ENCODE data around the gene DDAH2.

Gene DDAH2

GRCh38 chr6:31744422-31744821 is 15.3 kb upstream of the DDAH2 start:
- no peak for DNase-seq (ENCODE audit: low read depth)
- H3K4me3 ChIP-seq (ENCODE audit: low read depth, low read length) = no peak overlapping the region
- TF ChIP-seq, protein P1, sequence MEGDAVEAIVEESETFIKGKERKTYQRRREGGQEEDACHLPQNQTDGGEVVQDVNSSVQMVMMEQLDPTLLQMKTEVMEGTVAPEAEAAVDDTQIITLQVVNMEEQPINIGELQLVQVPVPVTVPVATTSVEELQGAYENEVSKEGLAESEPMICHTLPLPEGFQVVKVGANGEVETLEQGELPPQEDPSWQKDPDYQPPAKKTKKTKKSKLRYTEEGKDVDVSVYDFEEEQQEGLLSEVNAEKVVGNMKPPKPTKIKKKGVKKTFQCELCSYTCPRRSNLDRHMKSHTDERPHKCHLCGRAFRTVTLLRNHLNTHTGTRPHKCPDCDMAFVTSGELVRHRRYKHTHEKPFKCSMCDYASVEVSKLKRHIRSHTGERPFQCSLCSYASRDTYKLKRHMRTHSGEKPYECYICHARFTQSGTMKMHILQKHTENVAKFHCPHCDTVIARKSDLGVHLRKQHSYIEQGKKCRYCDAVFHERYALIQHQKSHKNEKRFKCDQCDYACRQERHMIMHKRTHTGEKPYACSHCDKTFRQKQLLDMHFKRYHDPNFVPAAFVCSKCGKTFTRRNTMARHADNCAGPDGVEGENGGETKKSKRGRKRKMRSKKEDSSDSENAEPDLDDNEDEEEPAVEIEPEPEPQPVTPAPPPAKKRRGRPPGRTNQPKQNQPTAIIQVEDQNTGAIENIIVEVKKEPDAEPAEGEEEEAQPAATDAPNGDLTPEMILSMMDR (IDR thresholded peaks at IDR 0.05; ENCODE audit: low read depth, low read length, missing control alignments) = no peak

DNA sequence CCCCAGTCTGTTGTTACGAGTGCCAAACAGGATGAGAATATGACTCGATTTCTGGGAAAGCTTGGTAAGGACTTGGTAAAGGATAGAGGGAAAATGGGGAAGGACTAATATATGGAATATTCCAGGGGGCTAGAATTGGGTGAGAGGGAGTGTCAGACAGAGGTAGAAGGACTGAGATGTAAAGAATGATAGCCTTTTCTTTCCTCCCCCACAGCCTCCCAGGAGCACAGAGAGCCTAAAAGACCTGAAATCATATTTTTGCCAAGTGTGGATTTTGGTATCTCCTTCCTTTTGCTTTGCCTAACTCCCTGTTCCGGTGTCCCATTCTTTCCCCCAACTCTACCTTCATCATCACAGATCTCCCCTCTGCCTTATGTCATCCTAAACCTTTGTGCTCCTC is 13.8 kb upstream of the DDAH2 start:
- DNase-seq (ENCODE audit: low read depth) = no peak
- TF ChIP-seq, protein P1 (IDR thresholded peaks at IDR 0.05; ENCODE audit: low read depth, low read length, missing control alignments) = no peak
- H3K4me3 ChIP-seq (ENCODE audit: low read depth, low read length) = no peak overlapping the region

DNA sequence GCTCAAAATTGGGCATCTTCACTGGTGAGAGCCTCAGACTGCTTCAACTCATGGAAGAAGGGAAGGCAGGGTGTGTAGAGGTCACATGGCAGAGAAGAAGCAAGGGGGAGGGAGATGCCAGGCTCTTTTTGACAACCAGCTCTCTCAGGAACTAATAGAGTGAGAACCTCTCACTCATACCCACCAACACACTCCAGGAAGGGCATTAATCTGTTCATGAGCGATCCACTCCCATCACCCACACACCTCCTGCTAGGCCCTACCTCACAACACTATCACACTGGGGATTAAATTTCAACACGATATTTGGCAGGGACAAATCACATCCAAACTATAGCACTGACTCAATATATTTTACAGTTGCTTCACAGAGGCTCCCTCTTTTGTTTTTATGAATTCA is 12.7 kb upstream of the DDAH2 start:
- no peak overlapping the region for H3K4me3 ChIP-seq (ENCODE audit: low read depth, low read length)
- DNase-seq (ENCODE audit: low read depth) = no peak
- TF ChIP-seq, protein P1 (IDR thresholded peaks at IDR 0.05; ENCODE audit: low read depth, low read length, missing control alignments) = no peak

- no peak for DNase-seq (ENCODE audit: low read depth)
- TF ChIP-seq, protein P1 (IDR thresholded peaks at IDR 0.05; ENCODE audit: low read depth, low read length, missing control alignments) = no peak
- H3K4me3 ChIP-seq (ENCODE audit: low read depth, low read length) = peak overlapping the region; percentile 75
Measured at GRCh38 chr6:31740397-31741223, 11.5 kb upstream of the DDAH2 start.

GRCh38 chr6:31739639-31740396 is 10.7 kb upstream of the DDAH2 start, which contains the start of gene MSH5:
Gene MSH5 (plus strand): TSS chr6:31740005. CDS start chr6:31740467, 462 bp downstream.
- peak; percentile 97 for DNase-seq (ENCODE audit: low read depth)
- peak within 1 kb of the TSS; percentile 75 for H3K4me3 ChIP-seq (ENCODE audit: low read depth, low read length)
- TF ChIP-seq, protein P1 (IDR thresholded peaks at IDR 0.05; ENCODE audit: low read depth, low read length, missing control alignments) = no peak

GRCh38 chr6:31737991-31738979 is 9.2 kb upstream of the DDAH2 start:
- TF ChIP-seq, protein P1 (IDR thresholded peaks at IDR 0.05; ENCODE audit: low read depth, low read length, missing control alignments) = peak; percentile 11
- DNase-seq (ENCODE audit: low read depth) = peak; percentile 77
- peak overlapping the region; percentile 31 for H3K4me3 ChIP-seq (ENCODE audit: low read depth, low read length)
